Vagina (tissue), 2 donors: ENCODE measurements around the gene AJAP1.

Experiments used
- CTCF ChIP-seq, 3 experiments: fragments of 450-650 bp in 2 of 3; fragments of 200-600 bp in 1 of 3; sonication (generic) in 1 of 3; IDR thresholded peaks; one replicate each; pipeline ENCODE4 v1.5.1; 2017 to 2019; ENCODE audit warnings: antibody characterized with exemption in 3 of 3, mild to moderate bottlenecking in 2 of 3, moderate library complexity in 2 of 3
- POLR2A ChIP-seq, 2 donors: fragments of 450-650 bp; IDR thresholded peaks; one replicate each; pipeline ENCODE4 v1.6.1; 2017; ENCODE audit warnings: antibody characterized with exemption in 2 of 2, mild to moderate bottlenecking in 2 of 2, moderate library complexity in 2 of 2

- TF ChIP-seq POLR2A (IDR thresholded peaks at IDR 0.05) (no peak), CTCF (IDR thresholded peaks at IDR 0.05) (no peak)
Measured at GRCh38 chr1:4662723-4663122, 8.3 kb downstream of the AJAP1 start.
